Measurements from ENCODE around the gene TINAGL1.

The TINAGL1 gene

DNA sequence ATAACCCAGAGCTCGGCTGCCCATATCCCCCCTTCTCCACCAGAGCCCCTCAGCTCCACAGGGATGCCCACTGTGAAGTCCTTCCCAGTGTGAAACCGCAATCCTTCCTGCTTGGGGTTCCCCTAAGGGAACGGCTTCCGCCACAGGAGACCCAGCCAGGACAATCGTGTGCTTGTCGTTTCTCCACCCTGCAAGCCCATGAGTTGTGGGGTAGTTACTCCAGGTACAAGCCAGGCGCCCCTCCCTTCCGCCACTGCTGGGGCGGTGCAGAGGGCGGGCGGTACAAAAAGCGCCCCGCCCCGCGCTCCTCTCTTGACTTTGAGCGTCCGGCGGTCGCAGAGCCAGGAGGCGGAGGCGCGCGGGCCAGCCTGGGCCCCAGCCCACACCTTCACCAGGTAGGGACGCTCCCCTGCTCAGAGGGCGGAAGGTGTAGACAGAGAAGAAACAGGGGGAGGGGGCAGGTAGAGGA lies at the start of gene TINAGL1:
TSS of gene TINAGL1 (plus strand) at position 315 of the 469 bp plus-strand sequence. CDS start 634 bp downstream, outside the sequence.
- Histone ChIP-seq H3K4me1 (ENCODE audit: low read length) (peaks cover 5% of the 10 kb centered on the region), H2AFZ (ENCODE audit: low read depth, low read length) (no peak within 1 kb of the TSS), H3K9ac (ENCODE audit: low read length) (no peak within 1 kb of the TSS), H3K27ac (ENCODE audit: low read length) (no peak within 1 kb of the TSS), H3K27me3 (ENCODE audit: low read depth, low read length) (no peaks in the 10 kb centered on the region), H4K20me1 (ENCODE audit: insufficient read depth, low read length) (no peaks in the 10 kb centered on the region), H3K9me3 (ENCODE audit: insufficient read depth, low read length) (no peaks in the 10 kb centered on the region), H3K36me3 (replicated peaks; ENCODE audit: low read depth, low read length) (no peaks in the 10 kb centered on the region), H3K79me2 (ENCODE audit: low read length) (no peaks in the 10 kb centered on the region), H3K4me2 (ENCODE audit: low read length) (no peak within 1 kb of the TSS), H3K4me3 (ENCODE audit: low read length) (no peak within 1 kb of the TSS)
- no peak for TF ChIP-seq CTCF (IDR thresholded peaks at IDR 0.05; ENCODE audit: low read depth, low read length)
- no peak for TF ChIP-seq EZH2phosphoT487 (IDR thresholded peaks at IDR 0.05; ENCODE audit: low read depth)

- no peak overlapping the region for H3K4me2 ChIP-seq (ENCODE audit: low read length)
- no peak for TF ChIP-seq EZH2phosphoT487 (IDR thresholded peaks at IDR 0.05; ENCODE audit: low read depth)
- no peak for TF ChIP-seq CTCF (IDR thresholded peaks at IDR 0.05; ENCODE audit: low read depth, low read length)
- H3K27me3 ChIP-seq (ENCODE audit: low read depth, low read length), result no peaks in the 10 kb centered on the region
These were observed 46.2 kb upstream of the TINAGL1 start for GRCh38 chr1:31529999-31530684.

DNA sequence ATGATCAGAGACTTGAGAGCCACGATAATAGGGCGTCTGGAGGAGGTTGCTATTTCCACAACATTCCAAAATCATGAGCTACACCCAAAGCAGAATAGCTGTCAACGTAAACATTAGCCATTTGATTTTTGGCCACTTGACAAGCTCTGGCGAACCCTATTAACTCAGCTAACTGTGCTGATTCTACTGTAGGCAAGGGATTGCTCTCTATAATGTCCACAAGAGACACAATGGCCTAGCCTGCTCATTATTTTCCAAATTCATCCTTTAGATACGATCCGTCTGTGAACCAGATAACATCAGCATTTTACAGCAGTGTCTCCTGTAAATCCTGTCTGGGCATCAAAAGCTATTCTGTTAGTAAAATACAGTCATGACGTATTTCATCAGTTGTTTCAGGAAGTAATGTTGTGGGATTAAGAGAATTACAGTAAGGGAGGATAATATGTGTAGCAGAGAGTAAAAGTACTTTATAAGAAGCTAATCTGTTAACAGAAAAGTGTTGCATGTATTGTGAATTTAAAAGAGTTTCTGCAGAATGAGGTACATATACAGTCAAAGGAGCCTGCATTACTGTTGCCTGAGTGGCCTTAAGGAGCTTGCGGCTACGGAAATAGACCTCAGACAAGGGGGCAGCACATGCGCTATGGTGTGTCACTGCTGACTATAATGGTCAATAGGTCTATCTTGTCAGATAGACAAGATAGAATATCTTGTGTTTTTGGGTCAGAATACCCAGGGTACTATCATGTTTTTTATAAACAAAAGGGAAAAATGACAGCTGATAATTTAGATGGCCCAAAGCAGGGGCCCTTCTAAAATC lies 44.9 kb upstream of the TINAGL1 start:
- H3K9ac ChIP-seq (ENCODE audit: low read length), result no peak overlapping the region
- no peak overlapping the region for H3K4me3 ChIP-seq (ENCODE audit: low read length)
- no peak overlapping the region for H2AFZ ChIP-seq (ENCODE audit: low read depth, low read length)
- H3K36me3 ChIP-seq (replicated peaks; ENCODE audit: low read depth, low read length), result no peaks in the 10 kb centered on the region
- no peaks in the 10 kb centered on the region for H3K9me3 ChIP-seq (ENCODE audit: insufficient read depth, low read length)
- no peaks in the 10 kb centered on the region for H3K27me3 ChIP-seq (ENCODE audit: low read depth, low read length)
- no peaks in the 10 kb centered on the region for H3K4me1 ChIP-seq (ENCODE audit: low read length)
- H4K20me1 ChIP-seq (ENCODE audit: insufficient read depth, low read length), result no peaks in the 10 kb centered on the region
- no peak overlapping the region for H3K27ac ChIP-seq (ENCODE audit: low read length)
- no peaks in the 10 kb centered on the region for H3K79me2 ChIP-seq (ENCODE audit: low read length)
- H3K4me2 ChIP-seq (ENCODE audit: low read length), result no peak overlapping the region
- TF ChIP-seq EZH2phosphoT487 (IDR thresholded peaks at IDR 0.05; ENCODE audit: low read depth) (no peak), CTCF (IDR thresholded peaks at IDR 0.05; ENCODE audit: low read depth, low read length) (no peak)

More at GRCh38 chr1:31529999-31530684, 46.2 kb upstream of the TINAGL1 start:
- Histone ChIP-seq H2AFZ (ENCODE audit: low read depth, low read length) (no peak overlapping the region), H3K9ac (ENCODE audit: low read length) (no peak overlapping the region), H3K27ac (ENCODE audit: low read length) (no peak overlapping the region), H3K36me3 (replicated peaks; ENCODE audit: low read depth, low read length) (no peaks in the 10 kb centered on the region), H4K20me1 (ENCODE audit: insufficient read depth, low read length) (no peaks in the 10 kb centered on the region), H3K79me2 (ENCODE audit: low read length) (no peaks in the 10 kb centered on the region), H3K9me3 (ENCODE audit: insufficient read depth, low read length) (no peaks in the 10 kb centered on the region), H3K4me1 (ENCODE audit: low read length) (no peaks in the 10 kb centered on the region), H3K4me3 (ENCODE audit: low read length) (no peak overlapping the region)

GRCh38 chr1:31532173-31532572 lies 44.1 kb upstream of the TINAGL1 start:
- Histone ChIP-seq H2AFZ (ENCODE audit: low read depth, low read length) (no peak overlapping the region), H4K20me1 (ENCODE audit: insufficient read depth, low read length) (no peaks in the 10 kb centered on the region), H3K27me3 (ENCODE audit: low read depth, low read length) (no peaks in the 10 kb centered on the region), H3K9ac (ENCODE audit: low read length) (no peak overlapping the region), H3K4me3 (ENCODE audit: low read length) (no peak overlapping the region), H3K9me3 (ENCODE audit: insufficient read depth, low read length) (no peaks in the 10 kb centered on the region), H3K4me1 (ENCODE audit: low read length) (no peaks in the 10 kb centered on the region), H3K27ac (ENCODE audit: low read length) (no peak overlapping the region), H3K36me3 (replicated peaks; ENCODE audit: low read depth, low read length) (no peaks in the 10 kb centered on the region), H3K4me2 (ENCODE audit: low read length) (no peak overlapping the region), H3K79me2 (ENCODE audit: low read length) (no peaks in the 10 kb centered on the region)
- TF ChIP-seq CTCF (IDR thresholded peaks at IDR 0.05; ENCODE audit: low read depth, low read length), result no peak
- no peak for TF ChIP-seq EZH2phosphoT487 (IDR thresholded peaks at IDR 0.05; ENCODE audit: low read depth)
